GM19351 (cell line): ENCODE results near the gene CXCL17.

Source experiments
- ATAC-seq: cut with Tn5 transposase; IDR thresholded peaks from one replicate; pipeline ENCODE4 v1.9.1; 2021; ENCODE audit warnings: mild to moderate bottlenecking, moderate library complexity; ENCODE audit not compliant: unreplicated experiment

Gene CXCL17

DNA sequence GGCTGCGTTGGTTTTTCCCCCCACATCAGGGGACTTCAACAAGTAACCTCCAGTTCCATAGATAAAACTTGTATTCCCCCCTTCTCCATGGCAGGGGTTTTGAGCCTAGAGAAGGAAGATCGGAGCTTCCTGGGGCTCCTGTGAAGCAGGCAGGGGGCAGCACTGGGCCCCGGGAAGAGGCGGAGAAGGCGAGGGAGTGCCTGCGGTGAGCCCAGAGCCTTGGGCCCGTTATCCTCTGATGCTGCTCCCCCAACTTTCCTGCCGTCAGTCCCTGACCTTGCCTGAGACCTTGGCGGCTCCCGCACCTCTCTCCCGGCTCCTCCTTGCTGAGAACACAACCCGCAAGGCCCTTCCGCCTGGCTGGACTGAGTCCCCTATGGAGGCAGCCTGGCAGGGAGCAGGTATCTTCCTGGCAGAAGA lies 18.0 kb downstream of the CXCL17 start:
- no peak for ATAC-seq

DNA sequence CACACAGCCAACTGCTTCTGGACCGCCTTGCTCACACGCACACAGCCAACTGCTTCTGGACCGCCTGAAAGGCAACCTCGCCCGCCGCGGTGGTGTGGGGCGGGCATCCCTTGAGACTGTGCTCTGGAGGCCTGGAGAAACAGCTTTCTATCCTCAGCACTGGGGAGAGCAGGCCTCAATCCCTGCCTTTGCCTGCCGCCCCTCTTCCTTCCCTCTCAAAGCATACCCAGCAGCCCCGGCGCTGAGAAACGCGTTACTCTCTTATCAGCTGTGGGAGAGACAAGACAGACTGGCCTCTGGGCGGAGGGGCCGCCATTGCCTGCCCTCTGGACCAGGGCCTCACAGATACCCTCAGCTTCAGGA lies 18.4 kb downstream of the CXCL17 start:
- ATAC-seq: no peak

DNA sequence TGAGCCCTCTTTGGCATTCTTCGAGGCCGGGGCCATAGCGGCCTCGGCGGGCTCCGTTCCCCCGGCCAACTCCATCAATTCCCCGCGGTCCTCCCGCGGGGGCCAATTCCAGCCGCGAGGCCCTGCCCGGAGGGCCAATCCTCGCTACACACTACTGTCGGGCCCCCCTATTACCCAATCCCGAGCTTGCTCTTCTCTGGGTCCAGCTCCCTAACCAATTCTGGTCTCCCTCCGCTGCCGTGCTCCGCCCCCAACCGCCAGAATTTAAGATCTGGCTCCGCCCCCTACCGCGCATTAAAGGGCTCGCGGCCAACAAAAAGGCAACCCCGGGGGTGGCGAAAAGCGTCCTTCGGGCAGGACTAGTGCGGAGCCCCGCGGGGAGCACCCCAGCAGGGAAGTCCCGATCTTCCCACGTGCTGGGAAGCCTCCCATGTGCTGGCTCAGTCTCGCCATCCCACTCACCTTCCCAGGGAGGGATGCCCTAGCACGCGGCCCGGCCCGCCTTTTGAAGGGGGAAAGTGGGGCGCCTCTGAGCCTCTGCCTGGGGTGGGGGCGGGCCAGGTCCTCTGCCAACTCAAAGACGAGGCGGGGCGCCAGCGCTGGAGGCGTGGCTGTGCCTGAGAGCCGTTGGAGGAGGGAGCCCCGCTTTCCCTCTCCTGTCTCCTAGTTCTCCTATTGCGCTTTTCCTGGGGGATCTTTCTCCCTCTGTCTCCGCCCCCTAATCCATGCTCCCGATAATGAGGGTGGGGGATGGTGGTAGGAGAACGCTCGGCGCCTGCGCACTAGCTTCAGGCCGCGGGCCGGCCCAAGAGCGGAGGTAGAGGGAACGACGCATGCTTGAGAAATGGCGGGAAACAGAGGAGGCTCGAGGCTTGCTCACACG lies 19.0 kb downstream of the CXCL17 start:
- ATAC-seq: peak; percentile 87

GRCh38 chr19:42422901-42423461 lies 19.8 kb downstream of the CXCL17 start:
- ATAC-seq: peak; percentile 28

- no peak for ATAC-seq
These were observed 20.4 kb downstream of the CXCL17 start for GRCh38 chr19:42422092-42422900.

DNA sequence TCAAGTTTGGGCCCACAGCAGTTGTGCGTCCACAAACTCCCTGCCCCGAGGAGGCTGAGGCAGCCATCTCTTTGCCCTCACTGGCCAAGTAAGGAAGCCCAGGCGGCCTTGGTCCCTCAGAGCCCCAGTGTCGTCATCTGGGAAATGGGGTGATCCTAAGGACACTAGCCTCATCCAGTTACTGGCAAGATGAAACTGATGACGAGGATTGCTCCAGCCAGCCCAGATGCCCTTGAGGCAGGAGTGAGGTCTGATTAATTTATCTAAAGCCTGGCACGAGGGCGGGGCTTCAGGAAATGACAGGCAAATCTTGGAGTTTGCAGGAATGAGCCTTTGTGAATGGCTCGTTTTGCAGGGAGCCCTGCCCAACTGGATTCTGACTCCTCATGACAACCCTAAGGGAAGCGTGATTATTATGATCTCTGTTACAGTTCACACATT lies 21.1 kb downstream of the CXCL17 start:
- ATAC-seq: no peak

DNA sequence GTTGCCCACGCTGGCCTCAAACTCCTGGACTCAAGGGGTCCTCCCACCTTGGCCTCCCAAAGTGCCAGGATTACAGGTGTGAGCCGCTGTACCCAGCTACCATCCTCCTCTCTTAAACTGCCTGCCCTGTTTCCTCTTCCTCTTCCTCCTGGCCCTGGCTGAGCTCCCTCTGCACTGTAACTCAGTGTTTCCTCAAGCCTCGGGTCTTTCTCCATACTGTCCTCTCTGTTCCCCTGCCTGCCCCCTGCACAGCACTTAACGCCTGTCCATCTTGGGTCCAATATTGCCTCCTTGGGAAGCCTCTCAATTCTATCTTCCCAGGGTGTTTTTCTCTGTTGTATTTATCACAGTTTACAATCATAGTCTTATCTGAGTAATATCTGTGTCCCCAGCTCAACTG lies 21.6 kb downstream of the CXCL17 start:
- no peak for ATAC-seq

DNA sequence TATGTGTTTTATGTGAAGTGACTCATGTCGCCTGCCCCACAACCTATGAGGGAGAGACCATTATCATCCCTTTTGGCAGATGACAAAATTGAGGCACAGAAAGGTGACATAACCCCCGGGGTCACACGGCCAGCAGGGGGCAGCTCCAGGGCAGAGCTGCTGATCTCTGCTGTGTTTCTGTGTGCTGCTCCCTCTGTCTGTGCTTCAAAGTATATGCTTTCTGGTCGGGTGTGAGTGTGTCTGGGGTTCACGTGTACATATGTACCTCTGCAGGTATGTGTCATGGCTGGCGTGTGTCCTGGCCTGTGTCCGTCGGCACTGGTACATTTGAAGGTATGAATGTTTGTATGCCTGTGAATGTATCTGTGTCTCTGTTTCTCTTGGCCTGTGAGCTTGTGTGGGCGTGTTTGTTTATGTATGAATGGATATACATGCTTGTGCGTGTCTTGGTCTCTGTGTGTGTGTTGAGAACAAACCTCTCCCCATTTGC lies 22.6 kb downstream of the CXCL17 start:
- peak; percentile 53 for ATAC-seq

- no peak for ATAC-seq
These were observed 23.4 kb downstream of the CXCL17 start for GRCh38 chr19:42419309-42419708.

GRCh38 chr19:42412661-42413076 lies 30.1 kb downstream of the CXCL17 start:
- no peak for ATAC-seq

- ATAC-seq: no peak
These were observed 30.5 kb downstream of the CXCL17 start for GRCh38 chr19:42412227-42412626.

DNA sequence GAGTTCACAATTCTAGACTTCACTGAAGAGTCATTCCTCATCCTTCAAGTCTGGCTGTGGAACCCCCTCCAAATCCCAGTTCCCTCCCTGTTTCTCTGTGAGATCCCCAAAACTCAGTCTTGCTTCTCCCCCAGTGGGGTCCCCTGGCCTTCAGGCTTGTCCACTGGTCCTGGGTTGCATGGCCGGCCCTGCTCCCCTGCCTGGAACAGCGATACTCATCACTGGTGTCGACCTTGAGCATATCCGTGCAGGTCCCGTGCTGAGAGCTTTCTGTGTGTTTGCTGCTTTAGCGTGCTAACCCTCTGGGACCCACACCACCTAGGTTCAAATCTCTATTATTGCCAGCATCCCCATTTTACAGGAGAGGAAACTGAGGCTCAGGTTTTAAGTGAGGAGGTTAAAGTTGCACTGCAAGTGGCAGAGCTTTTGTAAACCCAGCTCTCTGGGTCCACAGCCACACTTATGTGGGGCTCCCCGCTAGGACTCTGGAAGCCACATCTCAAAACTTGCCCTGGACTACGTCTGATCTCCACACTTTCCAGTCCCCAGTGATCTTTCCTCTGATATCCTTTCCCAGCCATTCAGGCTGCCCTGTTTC lies 31.1 kb downstream of the CXCL17 start:
- ATAC-seq: no peak

DNA sequence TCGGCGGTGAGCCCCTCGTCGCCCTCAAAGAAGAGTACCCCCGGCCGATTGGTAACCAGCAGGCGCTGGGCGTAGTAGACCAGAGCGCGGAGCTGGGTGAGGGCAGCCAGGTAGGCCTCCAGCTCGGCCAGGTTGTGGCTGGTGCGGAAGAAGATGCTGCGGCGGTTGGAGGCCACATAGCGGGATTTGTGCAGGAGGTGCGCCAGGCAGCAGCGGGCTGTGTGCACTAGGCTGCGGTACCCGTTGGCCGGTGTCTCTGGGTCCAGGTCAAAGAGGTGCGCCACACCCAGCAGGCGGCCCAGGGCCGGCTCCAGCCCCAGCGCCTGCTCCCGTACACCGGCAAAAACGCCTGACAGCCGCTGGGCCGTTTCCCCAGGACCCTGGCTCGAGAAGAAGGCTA lies 32.4 kb downstream of the CXCL17 start:
- no peak for ATAC-seq

- no peak for ATAC-seq
These were observed 33.3 kb downstream of the CXCL17 start for GRCh38 chr19:42409477-42409876.

- no peak for ATAC-seq
These were observed 35.0 kb downstream of the CXCL17 start for GRCh38 chr19:42407816-42408175.

GRCh38 chr19:42407085-42407815 lies 35.5 kb downstream of the CXCL17 start:
- ATAC-seq: no peak

- no peak for ATAC-seq
These were observed 36.6 kb downstream of the CXCL17 start for GRCh38 chr19:42406111-42406510.

DNA sequence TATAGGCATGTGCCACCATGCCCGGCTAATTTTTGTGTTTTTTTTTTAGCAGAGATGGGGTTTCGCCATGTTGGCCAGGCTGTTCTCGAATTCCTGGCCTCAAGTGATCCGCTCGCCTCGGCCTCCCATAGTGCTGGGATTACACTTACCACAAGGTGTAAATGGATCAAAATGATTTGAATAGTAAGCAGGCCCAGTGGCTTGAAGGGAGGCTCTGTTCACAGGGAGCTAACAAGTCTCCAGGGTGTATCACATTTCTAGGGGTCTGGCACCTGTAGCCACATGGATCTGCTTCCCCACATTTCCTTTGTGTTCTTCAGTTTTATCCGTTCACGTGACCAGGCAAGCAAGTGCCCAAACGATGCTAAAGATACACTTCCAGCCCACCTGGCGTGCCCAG lies 39.2 kb downstream of the CXCL17 start:
- no peak for ATAC-seq

DNA sequence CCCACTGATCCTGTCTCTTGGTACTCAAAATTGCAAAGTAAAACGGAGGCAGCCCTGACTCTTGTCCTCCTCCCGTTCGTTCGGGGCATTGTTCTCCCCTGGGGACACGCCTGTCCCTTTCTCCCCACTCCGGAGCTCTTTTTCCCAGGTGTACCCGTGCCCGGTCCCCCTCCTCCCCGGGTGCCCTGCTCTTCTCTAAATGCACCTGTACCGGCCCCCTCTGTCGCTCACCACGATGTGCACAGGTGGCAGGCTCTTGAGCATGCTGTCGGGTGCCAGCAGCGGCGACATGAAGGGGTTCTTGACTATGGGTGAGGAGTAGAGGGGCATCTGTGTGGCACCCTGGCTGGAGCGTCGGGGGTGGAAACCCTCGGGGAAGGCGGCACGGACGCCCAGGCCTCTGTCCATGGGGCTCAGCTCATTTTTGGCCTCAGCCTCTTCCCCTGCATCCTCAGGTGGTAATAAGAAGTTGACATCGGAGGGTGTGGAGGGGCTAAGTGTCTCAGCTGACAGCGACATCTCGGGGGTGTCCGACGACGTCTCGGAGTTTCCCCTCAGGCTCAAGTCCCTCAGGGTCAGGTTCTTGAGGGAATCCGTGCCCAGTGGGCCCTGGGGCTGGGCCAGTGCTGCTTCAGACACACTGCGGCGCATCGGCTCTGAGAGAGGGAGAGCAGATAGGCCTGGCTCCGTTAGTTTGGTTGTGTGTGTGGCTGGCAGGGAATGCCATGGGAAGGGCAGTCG lies 40.2 kb downstream of the CXCL17 start:
- no peak for ATAC-seq
